OCI-LY3 (cell line): Measurements from ENCODE around the gene NHLRC2.

Source experiments
- EZH2phosphoT487 ChIP-seq: fragments of 200-600 bp; shearing (Covaris generic); IDR thresholded peaks from 2 replicates; pipeline ENCODE4 v1.6.1; 2018; ENCODE audit warnings: antibody characterized with exemption, mixed run types, low read depth
- TF ChIP-seq, protein P1 (sequence below): fragments of 200-600, 300-600 bp; sonication (generic); IDR thresholded peaks from 2 replicates; pipeline ENCODE4 v1.5.1; 2014; ENCODE audit warnings: antibody characterized with exemption, low read length, low read depth

DNA sequence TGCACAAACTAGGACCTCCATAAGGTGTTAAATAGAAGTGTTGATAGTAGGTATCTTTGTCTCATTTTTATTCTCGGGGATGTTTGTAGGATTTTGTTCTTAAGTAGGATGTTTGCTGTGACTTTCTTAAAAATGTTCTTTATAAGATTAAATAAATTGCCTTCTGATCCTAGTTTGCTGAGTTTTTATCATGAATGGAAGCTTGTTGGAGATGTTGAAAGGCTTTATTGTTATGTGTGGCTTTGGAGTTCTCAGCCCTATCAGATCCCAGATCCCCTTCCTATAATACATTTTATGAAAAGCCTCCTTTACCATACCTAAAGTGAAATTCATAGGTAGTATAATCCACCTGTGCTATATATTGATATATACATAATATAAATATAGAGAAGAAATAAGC, 40.1 kb downstream of the NHLRC2 start:
- TF ChIP-seq, protein P1, sequence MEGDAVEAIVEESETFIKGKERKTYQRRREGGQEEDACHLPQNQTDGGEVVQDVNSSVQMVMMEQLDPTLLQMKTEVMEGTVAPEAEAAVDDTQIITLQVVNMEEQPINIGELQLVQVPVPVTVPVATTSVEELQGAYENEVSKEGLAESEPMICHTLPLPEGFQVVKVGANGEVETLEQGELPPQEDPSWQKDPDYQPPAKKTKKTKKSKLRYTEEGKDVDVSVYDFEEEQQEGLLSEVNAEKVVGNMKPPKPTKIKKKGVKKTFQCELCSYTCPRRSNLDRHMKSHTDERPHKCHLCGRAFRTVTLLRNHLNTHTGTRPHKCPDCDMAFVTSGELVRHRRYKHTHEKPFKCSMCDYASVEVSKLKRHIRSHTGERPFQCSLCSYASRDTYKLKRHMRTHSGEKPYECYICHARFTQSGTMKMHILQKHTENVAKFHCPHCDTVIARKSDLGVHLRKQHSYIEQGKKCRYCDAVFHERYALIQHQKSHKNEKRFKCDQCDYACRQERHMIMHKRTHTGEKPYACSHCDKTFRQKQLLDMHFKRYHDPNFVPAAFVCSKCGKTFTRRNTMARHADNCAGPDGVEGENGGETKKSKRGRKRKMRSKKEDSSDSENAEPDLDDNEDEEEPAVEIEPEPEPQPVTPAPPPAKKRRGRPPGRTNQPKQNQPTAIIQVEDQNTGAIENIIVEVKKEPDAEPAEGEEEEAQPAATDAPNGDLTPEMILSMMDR = no peak
- TF ChIP-seq EZH2phosphoT487 = no peak
